Spleen (tissue), 11 donors: ENCODE measurements around the gene ATG4D. TPM values are rescaled to one million over a fixed set of nuclear protein-coding genes. Genes with fewer than 3 reads are reported as not detected.
A peak's percentile ranks its signal among the peaks of the same experiment; 100 is the strongest.

Source experiments
- DNase-seq: peaks from one replicate; pipeline ENCODE4 v3.0.0-alpha.2; 2020
- H3K27ac ChIP-seq, 8 donors: fragments of 200-600 bp; sonication (generic) in 7 of 8; 1 replicate in 4 of 8; 2 replicates in 4 of 8; pipeline versions ENCODE4 v1.5.0 to v1.8.0; 2016 to 2021; ENCODE audit warnings: inconsistent platforms in 4 of 8, mild to moderate bottlenecking in 4 of 8, moderate library complexity in 1 of 8
- H3K27me3 ChIP-seq, 7 donors: fragments of 200-600 bp; sonication (generic) in 6 of 7; replicated peaks in 1 of 7; 1 replicate in 4 of 7; 2 replicates in 3 of 7; pipeline versions ENCODE4 v1.5.0 to v1.8.0; 2016 to 2021; ENCODE audit warnings: inconsistent platforms in 3 of 7, mild to moderate bottlenecking in 1 of 7
- H3K36me3 ChIP-seq, 6 donors: fragments of 200-600 bp; sonication (generic) in 5 of 6; 1 replicate in 4 of 6; 2 replicates in 2 of 6; pipeline versions ENCODE4 v1.5.0 to v1.8.0; 2016 to 2021; ENCODE audit warnings: inconsistent platforms in 2 of 6
- H3K4me1 ChIP-seq, 6 donors: fragments of 200-600 bp; sonication (generic) in 5 of 6; 1 replicate in 3 of 6; 2 replicates in 3 of 6; pipeline versions ENCODE4 v1.5.0 to v1.8.0; 2016 to 2021; ENCODE audit warnings: inconsistent platforms in 3 of 6
- H3K4me3 ChIP-seq, 8 donors: fragments of 200-600 bp; sonication (generic) in 7 of 8; 1 replicate in 4 of 8; 2 replicates in 4 of 8; pipeline versions ENCODE4 v1.5.0 to v1.8.0; 2016 to 2021; ENCODE audit warnings: inconsistent platforms in 4 of 8, mild to moderate bottlenecking in 4 of 8, moderate library complexity in 2 of 8
- H3K9me3 ChIP-seq, 8 donors: fragments of 200-600 bp; sonication (generic) in 7 of 8; 1 replicate in 4 of 8; 2 replicates in 4 of 8; pipeline versions ENCODE4 v1.5.0 to v1.8.0; 2016 to 2021; ENCODE audit warnings: inconsistent platforms in 4 of 8
- CTCF ChIP-seq, 11 experiments: fragments of 200-600 bp in 7 of 11; fragments of 450-650 bp in 4 of 11; sonication (generic) in 4 of 11; IDR thresholded peaks in 8 of 11; conservative IDR thresholded peaks in 3 of 11; 1 replicate in 7 of 11; 2 replicates in 4 of 11; pipeline versions ENCODE4 v1.4.0 to v1.8.0; 2016 to 2021; ENCODE audit warnings: antibody characterized with exemption in 11 of 11, inconsistent platforms in 4 of 11, mild to moderate bottlenecking in 1 of 11
- POLR2A ChIP-seq, 3 donors: fragments of 450-650 bp; IDR thresholded peaks; one replicate each; pipeline ENCODE4 v1.5.1; 2017; ENCODE audit warnings: antibody characterized with exemption in 3 of 3, mild to moderate bottlenecking in 1 of 3
- POLR2AphosphoS5 ChIP-seq, 3 donors: sonication (generic); formaldehyde crosslinking; IDR thresholded peaks; one replicate each; pipeline ENCODE4 v1.5.1; 2017; ENCODE audit warnings: antibody characterized with exemption in 3 of 3
- WGBS, 5 donors: extraction: QIAGEN DNeasy Blood & Tissue Kit in 3 of 5; methylation state at CpG; one replicate each; pipeline versions ENCODE4 v1.1.5 to v1.1.7; 2013 to 2018; 5-methylcytosine and 5-hydroxymethylcytosine counted together
- intact Hi-C: fragments of 100-400 bp; cut with DNase I; formaldehyde crosslinking; loops from one replicate; pipeline ENCODE4 v1.15.0; 2023; ENCODE audit warnings: low total_unique reads
- polyA plus RNA-seq, 3 donors: library from polyadenylated mRNA; stranded (reverse); fragments of 200-250 nt; gene quantifications; one replicate each; pipeline ENCODE4 v1.2.1, GENCODE V29; 2013
- total RNA-seq, 7 donors: library from RNA; depleted of rRNA in 3 of 7; stranded (reverse); fragments of >200 nt in 3 of 7; fragmentation: NEBNext Ultra II Directional in 4 of 7; extraction: Animal tissue kit (Norgen Biotek cat#: 25700) in 4 of 7; gene quantifications; one replicate each; pipeline versions ENCODE4 v1.1.0 to v1.2.1, GENCODE V29; 2016 to 2021
- donor health status: healthy with polysubstance abuse.
- donor health status: DM: no; HTN: no; CAD: no; lungs with moderate emphysema.
- donor health status: DM: no; HTN: no; CAD: no.
- donor health status: Bipolar disorder and iron deficiency.
- donor health status: healthy.
- donor health status: DM: no; HTN: no; CAD: no.
- donor health status: DM: yes; HTN: yes; CAD: no.

Gene ATG4D
- total and polyA plus RNA-seq, 10 donors = 18.2 to 40.5 (median 32.1) TPM

DNA sequence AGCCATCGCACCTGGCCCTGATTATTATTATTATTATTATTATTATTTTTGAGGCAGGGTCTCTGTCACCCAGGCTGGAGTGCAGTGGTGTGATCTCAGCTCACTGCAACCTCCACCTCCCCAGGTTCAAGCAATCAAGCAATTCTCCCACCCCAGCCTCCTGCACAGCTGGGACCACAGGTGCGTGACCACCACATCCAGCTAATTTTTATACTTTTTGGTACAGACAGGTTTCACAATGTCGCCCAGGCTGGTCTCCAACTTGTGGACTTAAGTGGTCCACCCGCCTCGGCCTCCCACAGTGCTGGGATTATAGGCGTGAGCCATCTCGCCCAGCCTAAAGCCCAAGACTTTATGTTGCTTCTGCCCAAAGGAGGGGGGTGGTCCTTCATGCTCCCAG lies 49.4 kb downstream of the ATG4D start:
- no peaks in the 10 kb centered on the region for H3K36me3 ChIP-seq
- no peaks in the 10 kb centered on the region for H3K9me3 ChIP-seq
- peaks cover 14 to 72% (median 43%) of the 10 kb centered on the region in 6 donors for H3K4me1 ChIP-seq
- no peak for DNase-seq
- intact Hi-C loops = no loop called here
- peak overlapping the region in 1 of 8 donors; percentile 53 for H3K4me3 ChIP-seq
- WGBS, 5 donors = 82 to 92% (median 87%) methylated on average over 6 to 7 of the region's 7 CpGs
- H3K27me3 ChIP-seq = peaks cover 0 to 8% (median 0%) of the 10 kb centered on the region in 7 donors
- H3K27ac ChIP-seq = peak overlapping the region in 7 of 8 donors; percentile 51 to 89 (median 84)
- no peak for TF ChIP-seq CTCF (IDR thresholded peaks at IDR 0.05 in 8 of 11, conservative IDR thresholded peaks at IDR 0.05 in 3 of 11)
- no peak for TF ChIP-seq POLR2A (IDR thresholded peaks at IDR 0.05)
- TF ChIP-seq POLR2AphosphoS5 (IDR thresholded peaks at IDR 0.05) = no peak

DNA sequence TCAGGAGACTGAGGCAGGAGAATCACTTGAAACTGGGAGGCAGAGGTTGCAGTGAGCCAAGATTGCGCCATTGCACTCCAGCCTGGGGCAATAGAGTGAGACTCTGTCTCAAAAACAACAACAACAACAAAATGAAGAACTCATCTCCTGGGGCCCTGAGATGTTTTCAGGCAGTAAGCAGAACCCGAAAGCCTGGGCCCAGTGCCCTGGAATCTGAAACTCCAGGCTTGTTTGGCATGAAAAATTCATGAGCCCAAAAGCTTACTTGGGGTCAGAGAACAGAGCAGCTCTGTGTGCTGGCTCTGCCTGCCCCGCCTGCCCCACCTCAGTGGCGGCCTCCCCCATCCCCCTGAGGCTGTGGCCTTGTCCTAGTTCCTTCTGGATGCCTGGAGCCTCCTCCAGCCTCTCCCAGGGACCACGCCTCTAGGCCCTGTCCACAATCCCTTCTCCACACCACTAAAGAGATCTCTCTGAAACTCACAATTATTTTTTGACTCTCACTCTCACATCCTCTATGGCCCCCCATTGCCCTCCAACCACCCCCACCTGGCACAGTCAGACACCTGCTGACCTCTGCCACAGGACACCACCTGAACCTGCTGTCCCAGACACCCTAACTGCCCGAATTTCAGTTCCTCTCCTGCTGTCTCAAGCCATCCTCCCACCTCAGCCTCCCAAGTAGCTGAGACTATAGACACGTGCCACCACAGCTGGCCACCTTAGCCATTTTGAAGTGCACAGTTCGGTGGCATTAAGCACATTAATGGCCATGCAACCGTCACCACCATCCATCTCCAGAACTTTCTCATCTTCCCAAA lies 50.3 kb downstream of the ATG4D start:
- peaks cover 14 to 78% (median 43%) of the 10 kb centered on the region in 6 donors for H3K4me1 ChIP-seq
- H3K36me3 ChIP-seq = no peaks in the 10 kb centered on the region
- H3K4me3 ChIP-seq = peak overlapping the region in 1 of 8 donors; percentile 53
- H3K27me3 ChIP-seq = peaks cover 0 to 2% (median 0%) of the 10 kb centered on the region in 7 donors
- intact Hi-C loops = no loop called here
- peak overlapping the region in 7 of 8 donors; percentile 51 to 89 (median 84) for H3K27ac ChIP-seq
- H3K9me3 ChIP-seq = no peaks in the 10 kb centered on the region
- DNase-seq = peak; percentile 84
- 56 to 70% (median 62%) methylated on average over 8 to 9 of the region's 9 CpGs for WGBS, 5 donors
- TF ChIP-seq POLR2A (IDR thresholded peaks at IDR 0.05) (no peak), CTCF (IDR thresholded peaks at IDR 0.05 in 8 of 11, conservative IDR thresholded peaks at IDR 0.05 in 3 of 11) (no peak), POLR2AphosphoS5 (IDR thresholded peaks at IDR 0.05) (peak; percentile 42 to 66 (median 48))

- H3K27me3 ChIP-seq = no peaks in the 10 kb centered on the region
- TF ChIP-seq CTCF (IDR thresholded peaks at IDR 0.05 in 8 of 11, conservative IDR thresholded peaks at IDR 0.05 in 3 of 11) = no peak
- no peak for TF ChIP-seq POLR2A (IDR thresholded peaks at IDR 0.05)
- TF ChIP-seq POLR2AphosphoS5 (IDR thresholded peaks at IDR 0.05) = no peak
- DNase-seq = no peak
- 94 to 97% (median 96%) methylated on average over 5 of the region's 5 CpGs for WGBS, 5 donors
- peaks cover 20 to 71% (median 43%) of the 10 kb centered on the region in 6 donors for H3K4me1 ChIP-seq
- H3K4me3 ChIP-seq = no peak overlapping the region
- no peaks in the 10 kb centered on the region for H3K9me3 ChIP-seq
- H3K27ac ChIP-seq = no peak overlapping the region
- intact Hi-C loops = no loop called here
- H3K36me3 ChIP-seq = no peaks in the 10 kb centered on the region
Measured at GRCh38 chr19:10600149-10600548, 56.4 kb downstream of the ATG4D start.

GRCh38 chr19:10601999-10602329 lies 58.3 kb downstream of the ATG4D start:
- no peak for TF ChIP-seq POLR2A (IDR thresholded peaks at IDR 0.05)
- TF ChIP-seq CTCF (IDR thresholded peaks at IDR 0.05 in 8 of 11, conservative IDR thresholded peaks at IDR 0.05 in 3 of 11) = no peak
- no peak for DNase-seq
- 28 to 34% (median 32%) methylated on average over 7 of the region's 7 CpGs for WGBS, 5 donors
- Histone ChIP-seq H3K36me3 (peaks cover 0 to 5% (median 0%) of the 10 kb centered on the region in 6 donors), H3K27me3 (no peaks in the 10 kb centered on the region), H3K4me3 (peak overlapping the region in 4 of 8 donors; percentile 80 to 99 (median 99)), H3K9me3 (no peaks in the 10 kb centered on the region), H3K27ac (peak overlapping the region in 7 of 8 donors; percentile 35 to 100 (median 99)), H3K4me1 (peaks cover 32 to 71% (median 47%) of the 10 kb centered on the region in 6 donors)
- intact Hi-C loops = no loop called here
